ENCODE results near the gene CCND1. TPM values are rescaled to one million over a fixed set of nuclear protein-coding genes. Genes with fewer than 3 reads are reported as not detected.
A peak's percentile ranks its signal among the peaks of the same experiment; 100 is the strongest.

Gene CCND1
- total RNA-seq, 1 experiment from 2014 or later = 868 TPM

GRCh38 chr11:69698362-69698761, 57.4 kb downstream of the CCND1 start:
- no peaks in the 10 kb centered on the region for H3K79me2 ChIP-seq (ENCODE audit: low read length)
- intact Hi-C loops (cut with micrococcal nuclease) = no loop called here
- H4K20me1 ChIP-seq (ENCODE audit: low read length) = no peaks in the 10 kb centered on the region
- no peak overlapping the region for H3K27ac ChIP-seq (ENCODE audit: low read length)
- ChIA-PET POLR2A (ENCODE audit: unreplicated experiment) (no interaction called here), CTCF (no interaction called here)
- H3F3A ChIP-seq (ENCODE audit: low read length, unreplicated experiment) = no peaks in the 10 kb centered on the region
- no peak overlapping the region for H3K9ac ChIP-seq (ENCODE audit: low read length)
- no peaks in the 10 kb centered on the region for H3K9me3 ChIP-seq (ENCODE audit: low read length)
- H3K4me2 ChIP-seq (ENCODE audit: low read length) = no peak overlapping the region
- ATAC-seq = no peak
- H3K4me1 ChIP-seq (ENCODE audit: insufficient read depth, low read length) = peaks cover 19% of the 10 kb centered on the region
- DNase-seq = no peak
- H3K27me3 ChIP-seq (ENCODE audit: low read length) = no peaks in the 10 kb centered on the region
- H2AFZ ChIP-seq (ENCODE audit: low read length) = no peak overlapping the region
- no peak overlapping the region for H3K4me3 ChIP-seq (ENCODE audit: low read length)
- H3K36me3 ChIP-seq (ENCODE audit: low read depth, low read length) = no peaks in the 10 kb centered on the region
- TF ChIP-seq CTCF (conservative IDR thresholded peaks at IDR 0.05; ENCODE audit: low read depth, low read length) = no peak
- no peak for TF ChIP-seq EZH2phosphoT487 (IDR thresholded peaks at IDR 0.05; ENCODE audit: borderline replicate concordance, low read length)
- no peak for TF ChIP-seq EZH2 (IDR thresholded peaks at IDR 0.05; ENCODE audit: low read length, unreplicated experiment)
- no TSS peak for BruUV-seq (replicated peaks)
- no peaks in the 10 kb centered on the region for H3K9me2 ChIP-seq (replicated peaks; ENCODE audit: low read length)

- no peaks in the 10 kb centered on the region for H3K79me2 ChIP-seq (ENCODE audit: low read length)
- H3K36me3 ChIP-seq (ENCODE audit: low read depth, low read length) = no peaks in the 10 kb centered on the region
- H3K27me3 ChIP-seq (ENCODE audit: low read length) = no peaks in the 10 kb centered on the region
- H3K4me3 ChIP-seq (ENCODE audit: low read length) = no peak overlapping the region
- TF ChIP-seq CTCF (conservative IDR thresholded peaks at IDR 0.05; ENCODE audit: low read depth, low read length) = no peak
- TF ChIP-seq EZH2phosphoT487 (IDR thresholded peaks at IDR 0.05; ENCODE audit: borderline replicate concordance, low read length) = no peak
- TF ChIP-seq EZH2 (IDR thresholded peaks at IDR 0.05; ENCODE audit: low read length, unreplicated experiment) = no peak
- H3K9me2 ChIP-seq (replicated peaks; ENCODE audit: low read length) = no peaks in the 10 kb centered on the region
- ATAC-seq (no peak), DNase-seq (no peak)
- no peak overlapping the region for H3K9ac ChIP-seq (ENCODE audit: low read length)
- no peak overlapping the region for H3K4me2 ChIP-seq (ENCODE audit: low read length)
- ChIA-PET CTCF (no interaction called here), POLR2A (ENCODE audit: unreplicated experiment) (no interaction called here)
- BruUV-seq (replicated peaks) = no TSS peak
- H3K4me1 ChIP-seq (ENCODE audit: insufficient read depth, low read length) = peaks cover 20% of the 10 kb centered on the region
- intact Hi-C loops (cut with micrococcal nuclease) = no loop called here
- no peaks in the 10 kb centered on the region for H3K9me3 ChIP-seq (ENCODE audit: low read length)
- H4K20me1 ChIP-seq (ENCODE audit: low read length) = no peaks in the 10 kb centered on the region
- H3K27ac ChIP-seq (ENCODE audit: low read length) = no peak overlapping the region
- H3F3A ChIP-seq (ENCODE audit: low read length, unreplicated experiment) = no peaks in the 10 kb centered on the region
- no peak overlapping the region for H2AFZ ChIP-seq (ENCODE audit: low read length)
Observed at GRCh38 chr11:69699213-69699612, 58.3 kb downstream of the CCND1 start.

GRCh38 chr11:69700278-69701140, 59.6 kb downstream of the CCND1 start:
- Histone ChIP-seq H4K20me1 (ENCODE audit: low read length) (no peaks in the 10 kb centered on the region), H3K27me3 (ENCODE audit: low read length) (no peaks in the 10 kb centered on the region), H3K4me3 (ENCODE audit: low read length) (no peak overlapping the region), H3F3A (ENCODE audit: low read length, unreplicated experiment) (no peaks in the 10 kb centered on the region), H3K36me3 (ENCODE audit: low read depth, low read length) (no peaks in the 10 kb centered on the region), H3K27ac (ENCODE audit: low read length) (no peak overlapping the region), H3K4me1 (ENCODE audit: insufficient read depth, low read length) (peaks cover 23% of the 10 kb centered on the region), H2AFZ (ENCODE audit: low read length) (peak overlapping the region; percentile 16; the same call in 1 of the 2 replicates), H3K9me3 (ENCODE audit: low read length) (no peaks in the 10 kb centered on the region), H3K9me2 (replicated peaks; ENCODE audit: low read length) (no peaks in the 10 kb centered on the region), H3K9ac (ENCODE audit: low read length) (no peak overlapping the region), H3K4me2 (ENCODE audit: low read length) (peak overlapping the region; percentile 13), H3K79me2 (ENCODE audit: low read length) (no peaks in the 10 kb centered on the region)
- intact Hi-C loops (cut with micrococcal nuclease) = no loop called here
- DNase-seq (peak; percentile 67), ATAC-seq (peak; percentile 67)
- no peak for TF ChIP-seq CTCF (conservative IDR thresholded peaks at IDR 0.05; ENCODE audit: low read depth, low read length)
- no peak for TF ChIP-seq EZH2 (IDR thresholded peaks at IDR 0.05; ENCODE audit: low read length, unreplicated experiment)
- no peak for TF ChIP-seq EZH2phosphoT487 (IDR thresholded peaks at IDR 0.05; ENCODE audit: borderline replicate concordance, low read length)
- BruUV-seq (replicated peaks) = no TSS peak
- POLR2A ChIA-PET (ENCODE audit: unreplicated experiment) = no interaction called here
- CTCF ChIA-PET = no interaction called here

Measured in PC-3 (cell line).